Kidney (tissue), 14 donors: Measurements from ENCODE around the gene MYH9. TPM values are rescaled to one million over a fixed set of nuclear protein-coding genes. Genes with fewer than 3 reads are reported as not detected.
A peak's percentile ranks its signal among the peaks of the same experiment; 100 is the strongest.
"Not testable (repeated sequence)": the region's sequence is repeated elsewhere in the genome, so short reads cannot be mapped to it uniquely, and the experiment has no call there.

Source experiments
- DNase-seq, 5 donors: peaks; one replicate each; pipeline ENCODE4 v3.0.0-alpha.2; 2013 to 2020
- FAIRE-seq: peaks from 2 replicates; lab custom pipeline; 2012; peaks lifted over from hg19 to GRCh38; lab: Jason Lieb, UNC
- H3K27ac ChIP-seq, 2 donors: one replicate each; pipeline ENCODE4 v1.7.0; 2013; ENCODE audit warnings: low read depth in 2 of 2, low read length in 2 of 2, inconsistent platforms in 1 of 2
- H3K27me3 ChIP-seq: one replicate; pipeline ENCODE4 v1.7.1; 2013; ENCODE audit warnings: low read length, inconsistent platforms; ENCODE audit not compliant: control insufficient read depth, insufficient read depth
- H3K36me3 ChIP-seq, 3 donors: one replicate each; pipeline versions ENCODE4 v1.7.0 to v1.7.1; 2013; ENCODE audit warnings: low read length in 3 of 3, control low read depth in 1 of 3, inconsistent platforms in 1 of 3; ENCODE audit not compliant: insufficient read depth in 3 of 3, control insufficient read depth in 2 of 3
- H3K4me1 ChIP-seq, 3 donors: one replicate each; pipeline versions ENCODE4 v1.7.0 to v1.7.1; 2013; ENCODE audit warnings: low read length in 3 of 3, inconsistent platforms in 1 of 3, low read depth in 1 of 3; ENCODE audit not compliant: control insufficient read depth in 2 of 3, insufficient read depth in 2 of 3
- H3K4me3 ChIP-seq, 3 donors: one replicate each; pipeline versions ENCODE4 v1.7.0 to v1.8.1; 2013; ENCODE audit warnings: low read length in 3 of 3, control low read depth in 1 of 3, inconsistent platforms in 1 of 3
- H3K9ac ChIP-seq, 3 donors: one replicate each; pipeline versions ENCODE4 v1.7.0 to v1.7.1; 2013; ENCODE audit warnings: low read length in 3 of 3, control low read depth in 1 of 3, inconsistent platforms in 1 of 3
- H3K9me3 ChIP-seq, 3 donors: one replicate each; pipeline versions ENCODE4 v1.7.0 to v1.7.1; 2013; ENCODE audit warnings: low read length in 3 of 3, control low read depth in 1 of 3, inconsistent platforms in 1 of 3; ENCODE audit not compliant: control insufficient read depth in 2 of 3, insufficient read depth in 1 of 3
- intact Hi-C: fragments of 100-400 bp; cut with DNase I; formaldehyde crosslinking; loops from one replicate; pipeline ENCODE4 v1.11.1; 2022
- polyA plus RNA-seq: library from polyadenylated mRNA; stranded (reverse); fragments of 350-450 nt; fragmentation: Illumina TruSeq; extraction: RNeasy Lipid Tissue Mini Kit (QIAGEN cat#74804); gene quantifications from one replicate; pipeline ENCODE4 v1.2.3, GENCODE V29; 2014; ENCODE audit warnings: low read depth, low replicate concordance; ENCODE audit not compliant: insufficient read depth
- total RNA-seq: library from RNA; stranded (reverse); fragmentation: NEBNext Ultra II Directional; extraction: Animal tissue kit (Norgen Biotek cat#: 25700); gene quantifications from one replicate; pipeline ENCODE4 v1.2.1, GENCODE V29; 2021
- TF ChIP-seq, protein P1 (sequence below): IDR thresholded peaks from 3 replicates; pipeline ENCODE4 v1.5.1; 2012; ENCODE audit warnings: mild to moderate bottlenecking, moderate library complexity, borderline replicate concordance; ENCODE audit not compliant: insufficient read depth; ENCODE audit errors: extremely low read depth
- donor health status: control.
- donor health status: control.
- donor health status: control.
- donor health status: control.
- donor health status: control.
- donor health status: DM: yes; HTN: yes; CAD: no.
- donor health status: Normal renal cell carcinoma (clear cell type).

The MYH9 gene
- total and polyA plus RNA-seq, 2 donors from 2014 or later: 85.2 to 655 TPM

DNA sequence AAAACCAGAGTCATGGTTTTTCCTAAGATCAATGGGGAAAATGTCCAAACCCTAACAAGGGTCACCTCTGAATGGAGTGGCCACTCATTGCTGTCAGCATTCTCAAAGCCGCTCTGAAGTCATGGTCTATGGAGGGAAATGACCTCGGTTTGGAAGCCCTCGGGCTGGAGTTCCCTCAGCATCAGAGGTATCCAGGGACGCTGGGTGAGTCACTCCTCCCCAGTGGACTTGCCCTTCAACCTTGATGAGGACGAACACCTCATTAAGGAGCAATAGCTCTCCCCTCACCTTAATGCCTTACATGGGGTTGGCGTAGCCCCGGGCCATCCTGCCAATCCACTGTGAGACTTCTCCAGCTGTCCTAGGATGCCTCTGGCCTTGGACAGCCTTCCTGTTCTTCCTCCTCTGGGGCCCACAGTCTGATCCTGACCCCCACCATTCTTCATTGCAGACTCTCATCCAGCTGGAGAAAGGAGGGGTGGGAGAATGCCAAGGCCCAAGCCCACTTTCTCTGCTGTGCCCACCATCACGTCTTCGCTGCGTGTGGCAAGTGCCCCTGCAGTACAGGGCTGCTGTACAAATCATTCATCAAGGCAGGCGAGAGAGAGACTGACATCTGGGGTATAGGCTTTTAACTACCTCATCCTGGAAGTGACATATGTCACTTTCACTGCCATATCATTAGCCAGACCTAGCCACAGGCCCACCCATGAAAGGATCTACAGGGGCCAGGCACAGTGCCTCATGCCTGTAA is 25.4 kb upstream of the MYH9 start:
- H3K27ac ChIP-seq: no peak overlapping the region
- no peak for FAIRE-seq
- DNase-seq: no peak
- no peaks in the 10 kb centered on the region for H3K9me3 ChIP-seq
- intact Hi-C loops: no loop called here
- peaks cover 4 to 11% (median 7%) of the 10 kb centered on the region in 3 donors for H3K4me1 ChIP-seq
- no peaks in the 10 kb centered on the region for H3K27me3 ChIP-seq
- no peaks in the 10 kb centered on the region for H3K36me3 ChIP-seq
- no peak overlapping the region for H3K9ac ChIP-seq
- no peak overlapping the region for H3K4me3 ChIP-seq
- TF ChIP-seq, protein P1, sequence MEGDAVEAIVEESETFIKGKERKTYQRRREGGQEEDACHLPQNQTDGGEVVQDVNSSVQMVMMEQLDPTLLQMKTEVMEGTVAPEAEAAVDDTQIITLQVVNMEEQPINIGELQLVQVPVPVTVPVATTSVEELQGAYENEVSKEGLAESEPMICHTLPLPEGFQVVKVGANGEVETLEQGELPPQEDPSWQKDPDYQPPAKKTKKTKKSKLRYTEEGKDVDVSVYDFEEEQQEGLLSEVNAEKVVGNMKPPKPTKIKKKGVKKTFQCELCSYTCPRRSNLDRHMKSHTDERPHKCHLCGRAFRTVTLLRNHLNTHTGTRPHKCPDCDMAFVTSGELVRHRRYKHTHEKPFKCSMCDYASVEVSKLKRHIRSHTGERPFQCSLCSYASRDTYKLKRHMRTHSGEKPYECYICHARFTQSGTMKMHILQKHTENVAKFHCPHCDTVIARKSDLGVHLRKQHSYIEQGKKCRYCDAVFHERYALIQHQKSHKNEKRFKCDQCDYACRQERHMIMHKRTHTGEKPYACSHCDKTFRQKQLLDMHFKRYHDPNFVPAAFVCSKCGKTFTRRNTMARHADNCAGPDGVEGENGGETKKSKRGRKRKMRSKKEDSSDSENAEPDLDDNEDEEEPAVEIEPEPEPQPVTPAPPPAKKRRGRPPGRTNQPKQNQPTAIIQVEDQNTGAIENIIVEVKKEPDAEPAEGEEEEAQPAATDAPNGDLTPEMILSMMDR: no peak

DNA sequence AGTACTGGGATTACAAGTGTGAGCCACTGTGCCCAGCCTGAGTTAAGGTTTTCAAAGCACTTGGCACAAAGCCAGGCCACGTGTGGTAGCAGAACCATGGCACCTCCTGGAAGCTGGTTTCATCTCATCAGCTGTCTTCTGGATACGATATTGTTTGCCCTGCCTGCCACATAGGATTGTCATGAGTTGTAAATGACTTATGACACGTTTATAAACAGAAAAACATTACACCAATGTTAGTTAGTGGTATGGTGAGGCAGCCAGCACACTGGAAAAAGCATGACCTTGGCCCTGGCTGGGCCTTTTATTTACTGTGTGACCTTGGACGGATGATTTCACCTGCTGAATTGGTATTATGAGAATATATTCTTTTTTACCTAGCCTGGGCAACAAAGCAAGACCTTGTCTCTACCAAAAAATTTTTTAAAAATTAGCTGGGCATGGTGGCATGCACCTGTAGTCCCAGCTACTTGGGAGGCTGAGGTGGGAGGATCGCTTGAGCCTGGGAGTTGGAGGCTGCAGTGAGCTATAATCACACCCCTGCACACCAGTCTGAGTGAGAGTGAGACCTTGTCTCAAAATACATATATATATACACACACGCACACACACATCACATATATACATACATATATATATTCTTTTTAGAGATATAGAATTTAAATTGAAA is 24.0 kb upstream of the MYH9 start:
- peaks cover 4 to 11% (median 5%) of the 10 kb centered on the region in 3 donors for H3K4me1 ChIP-seq
- no peaks in the 10 kb centered on the region for H3K36me3 ChIP-seq
- intact Hi-C loops: no loop called here
- TF ChIP-seq, protein P1: no peak
- no peak for DNase-seq
- H3K4me3 ChIP-seq: no peak overlapping the region
- H3K27me3 ChIP-seq: no peaks in the 10 kb centered on the region
- H3K27ac ChIP-seq: peak overlapping the region in 1 of 2 donors; percentile 39
- no peak for FAIRE-seq
- H3K9ac ChIP-seq: no peak overlapping the region
- H3K9me3 ChIP-seq: no peaks in the 10 kb centered on the region

DNA sequence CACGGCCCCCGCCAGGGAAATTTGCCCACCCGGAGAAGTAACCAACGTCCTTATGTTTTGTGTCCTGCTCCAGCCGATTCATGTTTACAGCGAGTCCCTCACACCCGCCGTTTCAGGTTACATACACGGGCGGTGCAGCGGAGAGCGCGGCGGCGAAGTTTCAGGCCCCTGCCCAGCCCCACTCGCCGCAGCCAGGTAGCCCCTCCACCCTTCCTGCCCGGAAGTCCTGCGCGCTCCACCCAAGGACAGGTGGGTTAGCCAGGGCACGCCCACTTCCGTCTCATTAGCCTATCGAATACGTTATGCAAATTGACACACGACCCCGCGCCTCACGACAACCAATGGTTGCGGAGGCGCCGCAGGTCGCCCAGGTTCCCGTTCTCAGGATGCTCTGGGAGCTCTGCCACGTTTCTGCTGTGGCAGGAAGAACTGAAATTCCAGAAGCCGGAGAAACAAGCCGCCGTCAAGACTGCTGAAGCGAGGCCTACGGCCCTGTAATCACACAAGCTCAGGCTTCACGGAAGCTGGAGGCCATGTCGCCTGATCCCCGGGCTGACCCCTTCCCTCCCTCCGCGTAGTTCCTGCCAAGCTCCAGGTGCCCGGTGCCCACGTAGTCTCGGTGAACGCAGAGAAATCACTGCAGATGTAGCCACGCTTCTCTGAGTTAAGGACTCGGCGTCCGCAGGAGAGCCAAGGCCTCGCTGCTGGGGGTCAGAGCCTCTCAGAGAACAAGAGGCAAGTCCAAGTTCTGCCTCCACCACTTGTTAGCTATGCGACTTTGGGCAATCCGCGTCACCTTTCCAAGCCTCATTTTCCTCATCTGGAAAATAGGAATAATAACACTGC is 22.4 kb upstream of the MYH9 start:
- Histone ChIP-seq H3K27me3 (no peaks in the 10 kb centered on the region), H3K27ac (peak overlapping the region; percentile 93 to 94), H3K36me3 (no peaks in the 10 kb centered on the region), H3K9ac (peak overlapping the region; percentile 2 to 28 (median 11)), H3K4me3 (peak overlapping the region; percentile 47 to 62 (median 53)), H3K4me1 (peaks cover 4 to 11% (median 9%) of the 10 kb centered on the region in 3 donors), H3K9me3 (no peaks in the 10 kb centered on the region)
- intact Hi-C loops: no loop called here
- FAIRE-seq (peak; percentile 94), DNase-seq (peak; percentile 98 to 99 (median 98))
- TF ChIP-seq, protein P1: no peak

GRCh38 chr22:36409554-36409910 is 21.8 kb upstream of the MYH9 start:
- Histone ChIP-seq H3K4me3 (peak overlapping the region; percentile 47 to 62 (median 53)), H3K9ac (peak overlapping the region in 1 of 3 donors; percentile 2), H3K27ac (peak overlapping the region; percentile 89 to 94), H3K4me1 (peaks cover 4 to 11% (median 9%) of the 10 kb centered on the region in 3 donors)
- DNase-seq, intact Hi-C loops, H3K36me3 ChIP-seq, FAIRE-seq, H3K9me3 ChIP-seq, H3K27me3 ChIP-seq: not testable (repeated sequence)
